OCI-LY3 (cell line): Measurements from ENCODE around the gene CERS6.

Experiments
- EZH2phosphoT487 ChIP-seq: fragments of 200-600 bp; shearing (Covaris generic); IDR thresholded peaks from 2 replicates; pipeline ENCODE4 v1.6.1; 2018; ENCODE audit warnings: antibody characterized with exemption, mixed run types, low read depth
- TF ChIP-seq, protein P1 (sequence below): fragments of 200-600, 300-600 bp; sonication (generic); IDR thresholded peaks from 2 replicates; pipeline ENCODE4 v1.5.1; 2014; ENCODE audit warnings: antibody characterized with exemption, low read length, low read depth

DNA sequence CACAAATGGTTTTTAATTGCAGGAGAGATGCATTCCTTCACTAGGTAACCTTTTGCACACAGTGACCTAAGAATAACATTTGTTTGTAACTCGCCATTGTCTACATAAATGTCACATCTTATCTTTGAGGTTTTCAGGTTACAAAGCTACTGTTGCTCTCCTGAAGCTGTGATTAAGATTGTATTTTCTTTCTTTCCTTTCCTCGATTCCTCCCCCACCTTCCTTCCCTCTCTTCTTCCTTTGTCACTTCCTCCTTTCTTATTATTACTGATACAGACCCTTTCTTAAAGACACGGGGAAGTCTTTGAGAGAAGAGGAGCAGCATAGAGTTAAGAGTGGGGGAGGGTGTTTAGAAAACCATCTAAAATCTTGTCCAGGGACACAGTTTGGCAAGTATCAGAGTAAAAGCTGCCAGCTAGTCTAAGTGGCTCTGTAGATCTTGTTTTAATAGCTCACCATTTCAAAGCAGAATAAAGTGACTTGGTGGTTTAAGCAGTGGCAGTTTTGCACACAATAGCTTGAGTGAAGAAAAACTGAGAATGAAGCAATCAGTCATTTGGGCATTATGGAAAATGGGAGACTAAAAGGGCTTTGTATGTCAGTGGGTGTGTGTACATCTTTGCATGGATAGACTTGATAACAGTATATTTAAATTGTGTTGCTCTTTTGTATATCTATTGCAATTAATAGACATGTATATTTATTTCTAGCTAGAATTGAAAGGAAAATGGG, 10.9 kb downstream of the CERS6 start:
- TF ChIP-seq, protein P1, sequence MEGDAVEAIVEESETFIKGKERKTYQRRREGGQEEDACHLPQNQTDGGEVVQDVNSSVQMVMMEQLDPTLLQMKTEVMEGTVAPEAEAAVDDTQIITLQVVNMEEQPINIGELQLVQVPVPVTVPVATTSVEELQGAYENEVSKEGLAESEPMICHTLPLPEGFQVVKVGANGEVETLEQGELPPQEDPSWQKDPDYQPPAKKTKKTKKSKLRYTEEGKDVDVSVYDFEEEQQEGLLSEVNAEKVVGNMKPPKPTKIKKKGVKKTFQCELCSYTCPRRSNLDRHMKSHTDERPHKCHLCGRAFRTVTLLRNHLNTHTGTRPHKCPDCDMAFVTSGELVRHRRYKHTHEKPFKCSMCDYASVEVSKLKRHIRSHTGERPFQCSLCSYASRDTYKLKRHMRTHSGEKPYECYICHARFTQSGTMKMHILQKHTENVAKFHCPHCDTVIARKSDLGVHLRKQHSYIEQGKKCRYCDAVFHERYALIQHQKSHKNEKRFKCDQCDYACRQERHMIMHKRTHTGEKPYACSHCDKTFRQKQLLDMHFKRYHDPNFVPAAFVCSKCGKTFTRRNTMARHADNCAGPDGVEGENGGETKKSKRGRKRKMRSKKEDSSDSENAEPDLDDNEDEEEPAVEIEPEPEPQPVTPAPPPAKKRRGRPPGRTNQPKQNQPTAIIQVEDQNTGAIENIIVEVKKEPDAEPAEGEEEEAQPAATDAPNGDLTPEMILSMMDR, result no peak
- TF ChIP-seq EZH2phosphoT487, result no peak
